ENCODE data around the gene HCN4. TPM values are rescaled to one million over a fixed set of nuclear protein-coding genes. Genes with fewer than 3 reads are reported as not detected.
A peak's percentile ranks its signal among the peaks of the same experiment; 100 is the strongest.

HCN4 gene
- total RNA-seq, 2 donors from 2014 or later: not detected

GRCh38 chr15:73284090-73284716 is 84.6 kb downstream of the HCN4 start:
- no peak for TF ChIP-seq CTCF (IDR thresholded peaks at IDR 0.05)
- Histone ChIP-seq H3K27ac (no peak overlapping the region), H3K4me3 (no peak overlapping the region), H3K27me3 (replicated peaks; ENCODE audit: insufficient read depth) (no peaks in the 10 kb centered on the region), H3K4me1 (ENCODE audit: control insufficient read depth in 1 of 2, low read depth in 2 of 2) (peaks cover 6 to 18% of the 10 kb centered on the region in 2 donors), H3K36me3 (peaks cover 38% of the 10 kb centered on the region), H3K9me3 (no peaks in the 10 kb centered on the region)
- DNase-seq (ENCODE audit: low spot score): no peak
- ATAC-seq (ENCODE audit: insufficient number of reproducible peaks, low FRiP score, low read depth): no peak

DNA sequence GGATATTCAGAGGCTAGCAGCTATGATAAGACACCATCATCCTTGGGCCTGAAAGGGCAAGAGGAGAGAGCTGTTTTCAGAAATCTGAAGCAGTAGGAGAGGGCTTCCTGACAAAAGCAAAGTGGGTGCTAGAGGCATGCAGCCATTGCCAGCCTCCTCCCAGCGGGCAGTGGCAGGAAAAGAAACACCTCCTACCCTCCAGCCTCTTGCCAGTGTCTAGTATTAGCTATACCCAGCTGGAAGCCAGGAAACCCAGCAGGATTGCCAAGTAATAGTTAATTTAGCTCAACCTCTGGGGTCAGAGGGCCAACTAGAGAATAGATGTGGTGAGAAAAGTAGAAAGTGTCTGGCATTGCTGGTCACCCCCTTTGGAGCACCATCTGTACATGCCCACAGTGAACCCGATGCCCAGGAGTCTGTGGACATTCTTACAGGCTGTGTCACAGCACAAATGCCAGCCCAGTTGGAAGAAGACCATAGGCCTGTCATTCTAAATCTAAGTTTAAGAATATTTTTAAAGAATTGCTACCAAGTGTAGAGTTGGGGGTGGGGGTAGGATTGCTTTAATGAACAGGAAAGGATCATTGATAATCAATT is 85.3 kb downstream of the HCN4 start:
- Histone ChIP-seq H3K9me3 (no peaks in the 10 kb centered on the region), H3K27ac (peak overlapping the region; percentile 40 to 47), H3K36me3 (peaks cover 32% of the 10 kb centered on the region), H3K4me3 (no peak overlapping the region), H3K27me3 (replicated peaks; ENCODE audit: insufficient read depth) (no peaks in the 10 kb centered on the region), H3K4me1 (ENCODE audit: control insufficient read depth in 1 of 2, low read depth in 2 of 2) (peaks cover 6 to 18% of the 10 kb centered on the region in 2 donors)
- ATAC-seq (ENCODE audit: insufficient number of reproducible peaks, low FRiP score, low read depth): no peak
- no peak for TF ChIP-seq CTCF (IDR thresholded peaks at IDR 0.05)
- no peak for DNase-seq (ENCODE audit: low spot score)

GRCh38 chr15:73282567-73283365 is 86.0 kb downstream of the HCN4 start:
- Histone ChIP-seq H3K27ac (peak overlapping the region; percentile 40 to 47), H3K27me3 (replicated peaks; ENCODE audit: insufficient read depth) (no peaks in the 10 kb centered on the region), H3K36me3 (peaks cover 25% of the 10 kb centered on the region), H3K9me3 (no peaks in the 10 kb centered on the region), H3K4me3 (no peak overlapping the region), H3K4me1 (ENCODE audit: control insufficient read depth in 1 of 2, low read depth in 2 of 2) (peaks cover 6 to 18% of the 10 kb centered on the region in 2 donors)
- TF ChIP-seq CTCF (IDR thresholded peaks at IDR 0.05): no peak
- no peak for ATAC-seq (ENCODE audit: insufficient number of reproducible peaks, low FRiP score, low read depth)
- no peak for DNase-seq (ENCODE audit: low spot score)

GRCh38 chr15:73275862-73276261 is 92.9 kb downstream of the HCN4 start:
- Histone ChIP-seq H3K27ac (no peak overlapping the region), H3K4me1 (ENCODE audit: control insufficient read depth in 1 of 2, low read depth in 2 of 2) (no peaks in the 10 kb centered on the region), H3K4me3 (no peak overlapping the region), H3K9me3 (no peaks in the 10 kb centered on the region), H3K27me3 (replicated peaks; ENCODE audit: insufficient read depth) (no peaks in the 10 kb centered on the region), H3K36me3 (peaks cover 9% of the 10 kb centered on the region)
- no peak for ATAC-seq (ENCODE audit: insufficient number of reproducible peaks, low FRiP score, low read depth)
- no peak for DNase-seq (ENCODE audit: low spot score)
- no peak for TF ChIP-seq CTCF (IDR thresholded peaks at IDR 0.05)
